ENCODE data around the gene TIPARP.
"Not testable (repeated sequence)": the region's sequence is repeated elsewhere in the genome, so short reads cannot be mapped to it uniquely, and the experiment has no call there.

Gene TIPARP

DNA sequence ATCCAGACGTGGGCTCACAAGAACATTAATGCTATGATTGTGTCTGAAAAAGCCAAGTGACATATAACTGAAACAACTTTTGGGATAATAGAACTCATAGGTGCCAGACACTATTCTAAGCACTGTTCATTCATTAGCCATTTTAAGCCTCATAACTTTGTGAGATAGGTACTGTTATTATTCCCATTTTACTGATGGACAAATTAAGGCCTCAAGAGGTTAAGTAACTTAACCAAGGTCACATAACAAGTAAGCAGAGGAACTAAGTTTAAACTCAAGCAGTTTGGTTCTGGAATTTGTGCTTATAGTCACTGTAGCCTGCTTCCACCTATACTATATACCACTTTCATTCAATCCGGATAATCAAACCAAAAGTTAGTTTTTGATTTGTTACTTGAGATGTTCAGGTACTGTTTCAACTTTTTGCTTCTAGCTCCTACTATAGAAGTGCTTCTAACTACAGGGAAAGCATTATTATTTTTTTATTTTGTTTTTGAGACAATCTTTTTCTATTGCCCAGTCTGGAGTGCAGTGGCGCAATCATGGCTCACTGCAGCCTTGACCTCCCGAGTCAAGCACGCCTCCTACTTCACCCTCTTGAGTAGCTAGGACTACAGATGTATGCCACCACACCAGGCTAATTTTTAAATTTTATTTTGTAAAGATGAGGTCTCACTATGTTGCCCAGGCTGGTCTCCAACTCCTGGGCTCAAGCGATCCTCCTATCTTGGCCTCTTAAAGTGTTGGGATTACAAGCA, 41.9 kb downstream of the TIPARP start:
- no peak for DNase-seq (ENCODE audit: low spot score)

DNA sequence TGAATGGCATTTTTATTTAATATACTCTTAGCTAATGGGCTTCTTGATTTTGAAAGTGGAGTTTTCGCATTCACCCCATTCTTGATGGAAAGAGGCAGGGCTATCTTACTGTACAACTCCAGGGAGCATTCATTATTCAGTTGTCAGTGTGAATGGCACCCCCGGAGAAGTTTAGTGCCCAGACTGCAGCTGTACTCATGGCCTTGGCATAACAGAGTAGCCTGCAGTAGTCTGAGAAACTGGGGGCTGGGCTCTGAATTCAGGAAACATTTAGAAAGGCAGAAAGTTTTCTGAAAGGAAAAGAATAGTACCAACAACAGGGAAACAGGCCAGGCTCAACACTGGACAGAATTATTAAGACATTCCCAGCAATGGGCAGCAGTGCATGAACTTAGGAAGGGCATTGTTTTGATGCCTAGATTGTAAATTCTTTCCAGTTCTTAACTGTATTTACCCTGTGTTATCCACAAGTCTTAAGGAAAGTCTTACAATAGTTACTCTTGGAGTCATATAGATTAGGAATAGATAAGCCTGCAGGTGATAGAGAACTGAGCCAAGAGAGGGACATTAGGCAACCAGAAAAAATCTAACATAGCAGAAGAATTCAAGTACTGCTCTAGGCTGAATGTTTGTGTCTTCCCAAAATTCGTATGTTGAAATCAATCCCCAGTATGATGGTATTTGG, 44.4 kb downstream of the TIPARP start:
- DNase-seq (ENCODE audit: low spot score): no peak

DNA sequence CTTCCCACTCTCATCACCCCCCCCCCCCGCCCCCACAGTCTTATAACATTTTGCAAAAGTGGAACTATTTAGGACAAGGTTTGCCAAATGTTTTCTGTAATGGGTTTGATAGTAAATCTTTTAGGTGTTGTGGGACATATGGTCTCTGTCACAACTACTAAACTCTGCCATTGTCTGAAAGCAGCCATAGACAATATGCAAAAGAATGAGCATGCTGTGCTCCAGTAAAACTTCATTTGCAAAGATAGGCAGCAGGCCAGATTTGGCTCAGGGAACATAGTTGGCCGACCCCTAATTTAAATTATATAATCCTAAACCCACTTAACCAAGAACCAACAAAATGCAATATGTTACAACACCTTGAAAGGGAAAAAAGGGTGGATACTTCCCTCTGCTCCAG, 46.4 kb downstream of the TIPARP start:
- no peak for DNase-seq (ENCODE audit: low spot score)

DNA sequence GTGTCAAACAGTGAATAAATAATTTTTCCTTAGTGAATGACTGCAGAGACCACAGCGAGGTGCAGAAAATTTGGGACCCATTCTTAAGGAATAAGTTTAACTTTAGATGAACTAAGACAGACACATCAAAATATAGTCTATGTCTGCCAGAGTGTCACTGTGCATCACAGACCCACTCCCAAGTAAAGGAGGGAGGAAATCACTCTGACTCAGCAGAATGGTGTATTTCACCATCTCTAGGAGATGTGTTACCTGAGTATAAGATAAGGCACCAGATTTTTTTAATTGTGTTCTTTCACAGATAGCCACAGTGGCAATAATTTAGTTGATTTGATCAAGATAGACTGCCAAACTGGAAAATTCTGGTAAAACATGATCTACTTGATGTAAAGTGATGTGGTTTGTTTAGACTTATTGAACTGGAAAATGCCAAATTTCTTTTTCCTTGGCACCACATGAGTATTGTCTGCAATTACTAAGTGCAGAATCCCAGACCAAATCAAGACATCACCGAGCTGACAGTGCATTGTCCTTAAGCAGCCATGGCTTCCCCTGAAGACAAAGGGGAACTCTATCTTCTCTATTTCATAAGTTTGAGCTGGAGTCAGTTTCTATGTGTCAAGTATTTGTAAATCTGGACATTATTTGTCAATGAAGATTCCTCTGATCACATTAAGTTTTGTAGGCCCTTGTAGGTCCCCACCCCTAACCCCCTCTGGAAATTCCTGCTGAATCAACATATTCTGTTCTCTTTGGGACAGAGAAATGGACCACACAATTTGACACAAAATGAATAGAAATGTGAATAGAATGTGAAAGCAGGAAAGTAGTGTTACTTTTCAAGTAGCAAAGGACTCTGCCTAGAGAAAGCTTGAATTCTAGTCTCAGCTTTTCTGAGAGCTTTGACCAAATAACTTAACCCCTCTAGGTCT, 47.6 kb downstream of the TIPARP start:
- no peak for DNase-seq (ENCODE audit: low spot score)

DNA sequence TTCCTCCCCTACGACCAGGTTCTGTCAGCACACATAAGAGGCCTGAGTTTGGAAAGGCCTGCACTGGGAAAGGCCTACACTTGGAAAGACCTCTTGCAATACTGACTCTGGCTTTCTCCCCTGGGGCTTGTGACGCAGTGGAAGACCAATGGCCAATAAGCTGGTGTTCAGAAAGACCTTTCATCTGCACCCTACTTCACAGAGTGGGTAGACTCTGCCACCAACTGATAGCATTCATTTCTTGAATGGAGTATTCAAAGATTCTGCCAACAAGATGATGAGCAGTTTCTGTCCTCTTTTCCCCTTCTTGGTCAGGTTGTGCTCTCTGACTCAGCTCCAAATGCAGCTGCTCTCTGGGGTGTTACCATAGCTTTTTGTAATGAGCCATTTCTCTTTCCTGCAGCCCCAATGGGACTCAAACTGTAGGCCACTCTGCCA, 48.8 kb downstream of the TIPARP start:
- no peak for DNase-seq (ENCODE audit: low spot score)

DNA sequence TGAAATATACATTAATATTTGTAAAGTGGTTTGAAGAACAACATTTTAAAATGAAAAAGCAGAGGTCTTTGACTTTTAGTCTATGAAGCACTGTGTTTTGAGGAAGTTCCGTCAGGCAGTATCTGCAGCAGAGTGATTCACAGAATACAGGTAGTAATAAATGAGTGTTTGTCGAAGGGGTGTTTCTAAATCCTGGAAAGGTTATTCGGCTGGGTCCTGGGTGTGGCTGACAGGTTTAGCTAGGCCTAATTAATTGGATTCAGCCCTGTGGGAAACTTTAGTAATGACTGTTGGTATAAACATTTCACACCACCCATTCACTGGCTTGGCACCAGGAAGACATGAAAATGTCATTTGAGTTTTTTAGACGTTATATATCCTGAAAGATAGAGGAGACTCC, 51.3 kb downstream of the TIPARP start:
- DNase-seq (ENCODE audit: low spot score): no peak

DNA sequence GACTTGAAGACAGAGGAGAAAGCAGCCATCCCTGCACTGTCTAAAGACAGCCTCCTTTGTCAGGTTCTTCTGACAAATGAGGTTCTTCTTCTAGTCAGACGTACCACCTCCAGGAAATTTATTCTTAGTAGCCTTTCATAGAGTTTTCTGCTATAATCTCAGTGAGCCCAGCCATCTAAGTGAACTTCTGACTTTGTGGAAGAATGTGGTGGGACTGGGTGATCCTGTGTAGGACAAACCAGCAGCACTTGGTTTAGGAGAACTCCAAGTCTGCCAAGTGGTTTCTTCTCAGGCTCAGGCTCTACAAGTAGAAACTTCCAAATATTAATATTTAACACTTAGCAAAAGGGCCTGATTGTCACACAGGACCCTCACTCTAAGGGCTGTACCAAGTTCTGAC, 52.1 kb downstream of the TIPARP start:
- DNase-seq (ENCODE audit: low spot score): no peak

DNA sequence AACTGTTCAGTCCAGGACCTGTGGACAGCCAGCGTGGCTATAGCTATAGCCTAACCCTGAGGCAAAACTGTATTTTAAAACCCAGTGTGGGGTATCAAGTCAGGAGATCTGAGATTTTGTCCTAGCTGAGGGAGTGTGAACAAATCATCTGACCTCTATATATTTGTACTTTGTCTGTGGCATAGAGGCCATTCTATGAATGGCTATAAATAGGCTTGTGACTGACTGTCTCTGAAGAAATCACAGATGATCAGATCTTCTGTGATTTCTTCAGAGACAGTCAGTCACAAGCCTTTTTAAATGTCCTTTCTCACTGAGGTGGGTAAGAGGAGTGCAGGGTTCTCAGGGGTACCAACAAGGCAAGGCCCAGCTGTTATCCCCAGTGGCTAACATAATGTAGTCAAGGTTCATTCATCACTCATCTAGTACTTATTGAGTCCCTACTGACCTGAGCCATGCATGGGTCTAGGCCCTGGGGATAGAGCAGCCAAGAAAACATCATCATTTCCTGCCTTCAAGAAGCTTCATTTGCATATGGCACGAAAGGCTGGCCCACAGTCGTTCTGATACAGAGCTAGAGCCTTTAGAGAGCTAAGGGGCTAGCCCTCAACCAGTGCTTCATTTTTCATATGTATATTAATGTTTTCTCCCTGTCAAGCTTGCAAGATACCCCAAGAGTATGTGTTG, 53.3 kb downstream of the TIPARP start:
- no peak for DNase-seq (ENCODE audit: low spot score)

DNA sequence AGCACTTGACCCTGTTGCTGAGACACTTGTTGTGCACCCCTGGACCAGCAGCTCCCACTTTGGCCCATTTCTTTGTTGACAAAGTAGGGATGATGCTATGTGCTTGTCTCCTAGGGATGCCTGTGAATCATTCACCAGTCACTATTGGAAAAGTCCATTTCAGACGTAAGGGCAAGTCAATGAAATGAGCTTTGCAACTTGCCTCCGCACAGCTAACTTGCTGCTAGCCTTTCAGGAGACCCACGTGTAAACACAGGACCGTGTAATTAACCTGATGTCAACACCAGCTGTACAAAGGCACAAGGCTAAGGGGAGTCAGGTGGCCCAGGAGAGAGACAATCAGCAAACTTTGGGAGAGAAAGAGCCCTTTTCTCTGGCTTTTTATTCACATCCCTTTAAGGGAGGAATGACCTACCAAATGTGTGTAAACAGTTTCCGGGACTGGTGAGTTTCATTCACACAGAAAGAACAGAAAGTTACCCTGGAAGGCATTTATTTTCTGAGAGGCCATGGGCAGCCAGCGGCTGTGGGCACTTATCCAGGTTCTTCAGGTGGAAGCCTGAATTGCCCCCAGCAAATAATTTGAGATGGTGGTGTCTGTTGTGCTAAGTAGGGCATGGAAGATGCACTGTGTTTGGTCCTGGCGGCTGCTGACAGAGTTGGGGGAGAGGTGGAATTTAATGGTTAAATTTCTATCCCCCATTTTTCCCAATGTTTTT, 54.0 kb downstream of the TIPARP start:
- no peak for DNase-seq (ENCODE audit: low spot score)

DNA sequence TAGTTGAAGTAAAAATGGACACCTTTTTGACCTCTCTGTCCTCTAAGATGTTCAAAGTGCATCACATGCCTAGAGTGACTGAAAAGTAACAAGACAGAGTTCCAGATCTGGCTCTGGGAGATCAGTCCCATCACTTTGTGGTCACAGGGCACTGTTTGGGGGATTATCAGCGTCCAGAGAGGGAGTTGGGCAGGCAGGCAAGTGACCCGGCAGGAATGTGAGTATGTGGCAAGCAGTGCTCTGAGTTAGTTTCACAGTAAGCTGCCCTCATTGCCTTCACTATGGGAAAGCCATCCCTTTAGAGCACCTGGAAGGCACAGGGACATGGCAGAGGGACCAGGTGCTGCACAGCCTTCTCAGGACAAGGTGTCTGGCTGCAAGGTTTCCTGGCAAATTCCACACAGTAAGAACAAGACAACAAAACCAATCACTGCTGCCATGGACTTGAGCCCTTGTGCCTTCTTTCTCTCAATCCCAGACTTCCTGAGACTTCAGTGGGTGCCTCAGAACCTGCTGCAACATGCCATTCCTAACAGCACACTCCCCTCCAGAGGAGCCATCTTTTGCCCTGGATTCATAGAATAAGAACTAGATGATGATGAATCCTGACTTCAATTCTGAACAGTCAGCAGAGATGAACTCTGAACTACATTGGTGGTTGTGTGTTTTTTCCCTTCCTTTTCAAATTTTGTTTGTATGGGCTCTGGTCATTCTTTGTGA, 55.2 kb downstream of the TIPARP start:
- DNase-seq (ENCODE audit: low spot score): no peak

DNA sequence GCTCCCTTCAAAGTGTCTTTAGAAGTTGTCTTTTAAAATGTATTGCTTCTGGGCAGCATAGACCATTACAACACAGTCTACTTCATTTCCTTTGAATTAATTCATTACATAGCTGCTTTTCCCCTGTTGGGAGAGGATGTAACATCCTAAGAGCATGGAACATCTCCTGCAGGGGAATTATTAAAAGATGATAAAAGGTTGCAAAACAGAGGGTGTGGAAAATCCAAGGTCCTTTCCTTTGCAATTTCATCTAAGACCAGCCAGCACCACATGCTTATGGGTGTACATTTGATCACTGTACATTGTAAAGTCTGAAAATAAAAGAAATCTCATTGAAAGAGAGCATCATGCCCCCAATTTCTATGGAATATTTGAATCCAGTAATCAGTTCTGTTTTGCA, 57.4 kb downstream of the TIPARP start:
- no peak for DNase-seq (ENCODE audit: low spot score)

DNA sequence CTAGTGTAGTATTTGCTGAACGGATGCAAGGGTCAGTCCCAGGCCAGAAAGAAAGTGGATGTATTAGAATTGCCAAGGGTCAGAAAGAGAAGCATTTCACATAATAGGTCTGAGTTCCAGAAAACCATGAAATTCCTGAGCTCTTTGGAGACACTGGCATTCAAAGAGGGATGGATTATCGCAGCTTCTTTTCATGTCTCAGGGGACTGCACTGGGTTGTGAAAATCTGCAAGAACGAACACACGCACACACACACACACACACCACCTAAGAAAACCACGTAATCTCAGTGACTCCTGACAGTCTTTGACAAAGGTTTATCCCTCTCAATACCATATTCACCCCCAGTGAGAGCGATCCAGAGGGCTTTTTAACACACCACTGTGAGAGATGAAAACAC, 57.9 kb downstream of the TIPARP start:
- no peak for DNase-seq (ENCODE audit: low spot score)

DNA sequence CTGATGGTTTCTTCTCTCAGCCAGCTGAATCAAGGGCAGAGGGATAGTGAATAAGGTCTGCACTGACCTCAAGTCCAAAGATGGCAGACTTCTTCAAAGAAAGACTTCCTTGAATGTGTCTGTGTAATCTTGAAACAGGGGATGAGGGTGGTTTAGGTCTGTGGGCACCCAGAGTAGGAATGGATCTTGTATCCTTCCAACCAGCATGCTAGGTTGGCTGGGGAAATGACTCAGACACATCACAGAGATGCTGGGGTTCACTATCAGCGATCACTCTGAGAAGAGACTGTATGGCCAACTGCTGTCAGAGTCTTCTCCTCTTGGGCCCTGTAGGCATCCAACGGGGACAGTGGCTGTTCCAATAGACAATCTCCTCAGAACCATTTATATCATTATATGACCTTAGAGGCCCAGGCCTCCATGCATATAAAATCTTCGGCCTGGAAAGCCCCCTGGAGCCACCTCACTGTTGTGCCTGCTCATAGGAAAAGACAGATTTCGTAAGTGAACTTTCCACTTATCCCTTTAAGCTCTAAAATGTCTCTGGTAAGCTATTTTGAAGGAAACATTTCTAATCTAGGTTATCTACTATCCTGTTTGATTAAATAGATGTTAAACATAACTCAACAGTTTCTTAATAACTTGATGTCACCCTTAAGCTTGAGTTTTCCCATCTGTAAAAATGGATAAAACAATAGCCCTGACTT, 58.5 kb downstream of the TIPARP start:
- no peak for DNase-seq (ENCODE audit: low spot score)

DNA sequence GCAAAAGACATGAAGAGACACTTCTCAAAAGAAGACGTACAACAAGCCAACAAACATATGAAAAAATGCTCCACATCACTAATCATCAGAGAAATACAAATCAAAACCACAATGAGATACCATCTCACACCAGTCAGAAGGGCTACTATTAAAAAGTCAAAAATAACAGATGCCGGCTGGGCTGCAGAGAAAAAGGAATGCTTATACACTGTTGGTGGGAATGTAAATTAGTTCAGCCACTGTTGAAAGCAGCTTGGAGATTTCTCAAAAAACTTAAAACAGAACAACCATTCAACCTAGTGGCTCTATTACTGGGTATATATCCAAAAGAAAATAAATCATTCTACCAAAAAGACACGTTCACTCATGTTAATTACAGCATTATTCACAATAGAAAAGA, 60.3 kb downstream of the TIPARP start:
- not testable (repeated sequence) for DNase-seq (ENCODE audit: low spot score)

DNA sequence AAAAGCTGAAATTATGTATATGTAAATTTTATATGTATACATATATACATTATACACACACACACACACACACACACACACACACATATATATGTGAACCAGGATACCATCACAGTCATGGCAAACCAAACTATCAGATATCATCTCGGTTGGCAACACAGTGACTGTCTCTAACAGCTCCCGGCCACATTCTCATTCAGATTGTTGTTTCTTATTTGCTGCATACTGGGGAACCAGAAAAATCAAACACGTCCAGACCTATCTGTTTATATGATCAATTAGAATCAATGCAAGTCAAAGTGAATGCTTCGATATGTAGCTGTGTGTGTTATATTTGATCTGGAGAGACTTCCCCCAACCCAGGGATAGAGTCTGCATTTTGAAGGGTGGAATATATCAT, 61.1 kb downstream of the TIPARP start:
- no peak for DNase-seq (ENCODE audit: low spot score)

DNA sequence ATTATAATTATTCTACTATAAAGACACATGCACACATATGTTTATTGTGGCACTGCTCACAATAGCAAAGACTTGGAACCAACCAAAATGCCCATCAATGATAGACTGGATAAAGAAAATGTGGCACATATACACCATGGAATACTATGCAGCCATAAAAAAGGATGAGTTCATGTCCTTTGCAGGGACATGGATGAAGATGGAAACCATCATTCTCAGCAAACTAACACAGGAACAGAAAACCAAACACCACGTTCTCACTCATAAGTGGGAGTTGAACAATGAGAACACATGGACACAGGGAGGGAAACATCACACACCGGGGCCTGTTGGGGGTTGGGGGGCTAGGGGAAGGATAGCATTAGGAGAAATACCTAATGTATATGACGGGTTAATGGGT, 62.7 kb downstream of the TIPARP start:
- DNase-seq (ENCODE audit: low spot score): not testable (repeated sequence)

DNA sequence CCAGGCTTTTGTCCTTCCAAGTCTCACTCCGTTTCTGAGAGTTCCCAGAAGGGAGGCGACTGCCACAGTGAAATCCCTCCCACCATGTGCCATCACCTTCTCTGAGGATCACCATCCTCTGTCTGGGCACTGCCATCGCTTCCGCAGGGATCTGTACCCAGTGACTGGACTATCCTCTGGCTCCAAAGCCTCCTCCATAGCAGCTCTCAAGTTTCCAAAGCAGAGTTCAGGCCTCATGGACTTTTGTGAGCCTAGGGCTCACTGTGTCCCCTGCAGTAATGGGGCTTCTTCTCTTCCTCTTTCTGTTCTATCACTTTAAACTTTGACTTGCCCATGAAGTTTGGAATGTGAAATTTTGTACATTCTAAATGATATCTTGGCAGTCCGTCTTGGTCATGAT, 63.9 kb downstream of the TIPARP start:
- no peak for DNase-seq (ENCODE audit: low spot score)

DNA sequence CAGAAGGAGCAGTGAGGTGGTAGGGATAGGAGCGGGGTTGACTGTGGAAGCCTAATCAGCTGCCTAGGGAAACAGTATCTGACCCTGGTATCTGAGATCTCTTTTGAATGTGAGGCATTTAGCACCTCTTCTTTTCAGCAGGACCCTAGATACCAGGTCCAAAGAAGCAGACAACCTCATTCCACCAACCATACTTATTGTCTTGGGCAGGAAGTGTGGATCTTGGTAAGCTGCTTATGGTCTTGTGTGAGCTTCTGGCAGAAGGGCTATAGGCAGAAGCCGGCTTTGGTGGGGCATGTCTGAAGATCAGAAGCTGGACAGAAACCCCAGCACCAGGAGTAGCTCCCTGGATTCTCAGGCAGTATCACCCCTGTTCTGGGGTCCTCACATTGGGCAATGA, 65.6 kb downstream of the TIPARP start:
- no peak for DNase-seq (ENCODE audit: low spot score)

DNA sequence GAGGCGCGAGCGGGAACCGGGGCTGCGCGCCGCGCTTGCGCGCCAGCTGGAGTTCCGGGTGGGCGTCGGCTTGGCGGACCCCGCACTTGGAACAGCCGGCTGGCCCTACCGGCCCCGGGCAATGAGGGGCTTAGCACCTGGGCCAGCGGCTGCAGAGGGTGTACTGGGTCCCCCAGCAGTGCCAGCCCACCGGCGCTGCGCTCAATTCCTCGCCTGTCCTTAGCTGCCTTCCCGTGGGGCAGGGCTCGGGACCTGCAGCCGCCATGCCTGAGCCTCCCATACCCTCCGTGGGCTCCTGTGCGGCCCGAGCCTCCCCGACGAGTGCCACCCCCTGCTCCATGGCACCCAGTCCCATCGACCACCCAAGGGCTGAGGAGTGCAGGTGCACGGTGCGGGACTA, 66.2 kb downstream of the TIPARP start:
- not testable (repeated sequence) for DNase-seq (ENCODE audit: low spot score)

DNA sequence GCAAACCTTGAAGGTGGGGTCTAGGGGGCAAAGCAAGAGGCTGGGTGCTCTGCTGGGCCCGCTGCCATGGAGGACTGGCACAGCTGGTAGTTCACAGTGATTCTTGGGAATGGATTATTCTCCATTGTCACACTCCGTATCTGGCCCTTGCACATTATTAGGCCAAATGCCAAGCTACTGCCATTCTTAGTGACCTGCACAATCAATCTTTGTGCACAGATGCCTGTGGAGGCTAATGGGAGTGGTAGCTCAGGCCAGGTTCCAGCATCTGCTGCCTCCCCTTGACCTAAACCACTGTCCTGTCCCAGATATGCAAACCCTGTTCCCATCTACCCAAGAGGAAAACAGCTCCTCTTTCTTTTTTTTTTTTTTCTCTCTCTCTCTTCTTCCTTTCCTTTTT, 67.5 kb downstream of the TIPARP start:
- DNase-seq (ENCODE audit: low spot score): no peak
